ENCODE measurements around the gene CDC37.
"Not testable (repeated sequence)": the region's sequence is repeated elsewhere in the genome, so short reads cannot be mapped to it uniquely, and the experiment has no call there.

The CDC37 gene

DNA sequence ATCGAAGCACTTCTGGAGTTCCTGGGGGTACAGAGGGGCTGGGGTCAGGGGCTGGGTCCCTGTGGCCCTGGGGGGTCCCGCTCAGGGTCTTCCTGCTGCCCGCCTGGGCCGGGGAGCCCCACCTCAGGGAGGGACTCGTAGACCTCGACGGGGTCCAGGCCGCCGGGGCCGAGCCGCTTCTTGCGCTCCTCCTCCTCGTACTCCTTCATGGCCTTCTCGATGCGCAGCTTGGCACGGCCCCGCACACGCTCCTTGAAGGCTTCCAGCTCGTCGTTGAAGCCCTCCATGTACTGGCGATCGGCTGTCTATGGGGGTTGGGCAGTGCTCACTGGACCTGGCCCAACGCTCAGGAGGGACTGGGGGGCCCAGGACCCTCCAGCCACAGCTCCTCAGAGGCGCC is 10.2 kb downstream of the CDC37 start:
- no peak for DNase-seq

DNA sequence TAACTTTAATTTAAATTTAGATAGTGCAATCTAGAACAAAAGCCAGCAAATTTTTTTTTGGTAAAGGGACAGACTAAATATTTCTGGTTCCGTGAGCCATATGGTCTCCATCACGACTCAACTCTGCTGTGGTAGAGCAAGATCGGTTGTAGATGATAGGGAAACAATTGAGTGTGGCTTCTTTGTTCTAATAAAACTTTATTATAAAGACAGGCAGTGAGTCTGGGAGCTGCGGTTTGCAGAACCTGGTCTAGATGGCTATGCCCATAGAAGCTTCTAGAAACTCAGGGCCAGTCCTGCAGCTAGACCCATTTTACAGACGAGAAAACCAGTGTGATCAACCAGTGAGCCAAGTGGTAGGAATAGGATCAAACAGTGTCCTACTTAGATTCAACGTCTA is 11.2 kb downstream of the CDC37 start:
- DNase-seq, result no peak

DNA sequence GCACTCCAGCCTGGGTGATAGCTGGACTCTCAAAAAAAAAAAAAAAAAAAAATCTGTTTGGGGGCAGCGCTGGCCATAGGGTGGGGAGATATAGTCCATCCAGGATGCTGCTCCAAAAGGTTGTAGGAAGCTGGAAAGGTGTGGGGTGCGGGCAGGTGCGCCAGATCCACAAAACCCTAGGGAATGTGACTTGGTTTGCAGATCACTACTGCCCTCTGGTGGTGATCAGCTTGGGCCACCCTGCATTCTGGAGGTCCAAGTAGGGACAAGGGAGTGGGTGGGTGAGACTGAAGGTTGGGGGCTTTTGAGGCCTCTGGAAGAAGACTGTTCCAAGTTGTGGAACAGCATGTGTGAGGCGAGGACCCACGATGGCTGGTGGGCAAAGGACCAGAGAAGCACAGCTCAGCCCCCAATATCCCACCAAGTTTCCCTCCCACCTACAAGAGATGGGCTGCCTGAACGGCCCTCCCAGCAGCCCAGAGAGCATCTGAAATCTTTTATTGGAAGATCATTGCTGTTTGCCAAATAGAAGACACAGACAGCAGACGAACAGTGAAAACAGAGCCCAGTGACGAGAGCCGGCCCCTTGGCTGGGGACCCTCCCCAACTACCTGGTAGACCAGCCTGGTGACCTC is 12.6 kb downstream of the CDC37 start:
- DNase-seq, result peak; percentile 69

DNA sequence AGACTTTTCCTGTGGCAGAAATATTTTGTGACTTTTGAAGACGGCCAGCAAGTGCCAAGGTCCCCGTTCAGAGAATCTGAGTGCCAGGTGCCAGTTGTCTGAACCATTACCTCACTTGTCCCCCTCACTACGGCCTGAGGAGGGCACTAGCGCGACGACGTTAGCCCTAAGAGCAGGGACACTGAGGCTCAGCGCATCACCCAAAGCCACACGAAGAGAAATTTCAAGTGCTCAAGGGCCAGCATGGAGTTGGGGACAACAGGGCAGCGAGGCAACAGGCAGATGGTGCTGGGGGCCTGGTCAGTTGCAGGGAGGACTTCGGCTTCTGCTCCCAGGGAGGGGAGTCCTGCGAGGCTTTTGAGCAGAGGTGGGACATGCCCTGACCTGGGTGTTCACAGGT is 13.5 kb downstream of the CDC37 start:
- no peak for DNase-seq

DNA sequence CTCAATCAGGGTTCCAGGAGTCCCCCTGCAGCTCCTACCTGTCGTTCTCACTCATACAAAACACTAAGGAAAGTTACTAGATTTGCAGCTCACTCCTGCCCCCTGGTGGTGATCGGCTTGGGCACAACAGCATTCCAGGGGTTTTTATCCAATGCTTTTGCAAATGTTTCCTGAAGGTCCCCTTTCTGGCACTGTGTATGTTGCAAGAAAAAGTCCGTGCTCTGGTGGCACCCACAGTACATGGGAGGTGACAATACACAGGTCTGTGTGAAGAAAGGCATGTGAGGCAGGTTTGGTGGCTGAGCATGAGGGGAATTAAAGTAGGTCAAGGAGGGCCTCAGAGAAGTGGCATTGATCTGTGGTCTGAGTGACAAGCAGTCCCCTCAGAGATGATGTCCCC is 14.4 kb downstream of the CDC37 start:
- peak; percentile 87 for DNase-seq

DNA sequence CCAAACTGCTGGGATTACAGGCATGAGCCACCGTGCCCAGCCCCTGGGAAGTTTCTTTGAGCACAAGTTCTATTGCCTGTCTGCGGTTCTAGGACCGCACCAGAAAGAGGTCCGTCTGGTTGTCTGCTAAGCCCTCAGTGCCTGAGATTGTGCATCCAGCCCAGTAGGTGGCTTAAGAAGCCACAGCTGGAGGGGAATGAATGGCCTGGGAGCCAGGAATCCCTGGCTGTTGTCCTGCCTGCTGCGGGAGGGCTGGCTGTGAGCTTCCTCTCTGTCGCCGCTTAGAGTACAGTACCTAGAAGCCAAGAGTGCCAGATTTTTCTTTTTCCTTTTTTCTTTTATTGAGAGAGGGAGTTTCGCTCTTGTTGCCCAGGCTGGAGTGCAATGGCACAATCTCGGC is 18.8 kb downstream of the CDC37 start:
- DNase-seq, result no peak

DNA sequence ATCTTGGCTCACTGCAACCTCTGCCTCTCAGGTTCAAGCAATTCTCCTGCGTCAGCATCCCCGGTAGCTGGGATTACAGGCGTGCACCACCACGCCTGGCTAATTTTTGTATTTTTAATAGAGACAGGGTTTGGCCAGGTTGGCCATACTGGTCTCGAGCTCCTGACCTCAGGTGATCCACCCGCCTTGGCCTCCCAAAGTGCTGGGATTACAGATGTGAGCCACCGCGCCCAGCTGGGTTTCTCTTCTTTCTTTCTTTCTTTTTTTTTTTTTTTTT is 20.2 kb downstream of the CDC37 start:
- not testable (repeated sequence) for DNase-seq

DNA sequence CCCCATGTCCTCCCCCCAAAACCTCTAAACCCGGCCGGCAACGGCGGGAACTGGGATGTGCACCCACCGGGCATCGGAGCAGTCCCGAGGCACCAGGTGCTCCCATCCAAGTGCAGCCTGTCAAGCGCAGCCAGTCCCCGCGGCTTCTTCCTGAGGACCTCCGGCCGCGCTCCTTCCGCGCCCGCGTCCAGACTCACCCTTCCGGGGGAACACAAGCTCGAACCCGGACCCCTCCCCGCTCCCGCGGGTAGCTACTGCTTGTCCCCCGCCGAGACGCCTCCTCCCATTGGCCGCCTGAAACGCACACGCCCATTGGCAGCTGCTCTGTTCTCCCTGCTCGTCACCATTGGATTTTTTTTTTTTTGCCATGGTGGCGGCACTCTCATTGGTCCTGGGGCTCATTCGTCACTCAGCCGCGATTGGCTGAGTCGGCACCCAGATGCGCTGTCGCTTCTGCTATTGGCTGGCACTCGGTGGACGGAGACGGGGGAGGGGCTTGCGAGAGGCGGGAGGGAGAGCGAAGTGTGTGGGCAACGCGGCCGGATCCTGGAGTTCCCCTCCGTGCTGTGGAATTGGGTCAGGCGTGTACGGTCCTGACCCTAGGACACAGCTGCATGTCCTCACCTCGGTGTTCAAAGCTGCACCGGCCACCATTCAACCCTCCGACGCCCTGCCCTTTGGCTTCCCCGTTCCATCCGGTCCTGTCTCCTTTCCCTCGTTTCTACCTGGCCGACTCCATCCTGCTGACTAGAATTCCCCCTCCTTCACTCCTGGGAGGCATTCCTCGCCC is 22.8 kb downstream of the CDC37 start, which contains the start of gene TYK2:
TSS of gene TYK2 (minus strand) at position 260 of the 790 bp plus-strand sequence. CDS start 2,166 bp downstream, outside the sequence.
- peak; percentile 99 for DNase-seq

DNA sequence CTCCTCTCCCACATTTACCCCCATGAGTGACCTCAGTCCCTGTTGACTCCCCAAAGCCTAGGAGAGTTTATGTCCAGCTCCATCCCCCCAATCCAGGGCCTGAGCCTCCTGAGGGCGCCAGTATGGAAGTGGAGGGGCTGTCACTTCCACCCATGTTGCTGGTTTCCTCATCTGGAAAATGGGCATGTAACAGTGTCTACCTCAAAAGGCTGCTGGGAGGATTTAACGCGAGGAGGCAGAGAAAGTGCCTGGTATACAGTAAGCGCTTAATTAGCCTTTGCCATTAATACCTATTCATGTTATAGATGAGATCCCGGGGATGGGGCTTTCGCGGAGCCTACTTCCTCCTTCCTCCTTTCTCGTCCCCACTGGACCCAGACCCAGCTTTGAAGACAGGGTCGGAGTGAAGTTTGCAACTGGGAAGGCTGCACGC is 23.4 kb downstream of the CDC37 start:
- DNase-seq, result no peak

DNA sequence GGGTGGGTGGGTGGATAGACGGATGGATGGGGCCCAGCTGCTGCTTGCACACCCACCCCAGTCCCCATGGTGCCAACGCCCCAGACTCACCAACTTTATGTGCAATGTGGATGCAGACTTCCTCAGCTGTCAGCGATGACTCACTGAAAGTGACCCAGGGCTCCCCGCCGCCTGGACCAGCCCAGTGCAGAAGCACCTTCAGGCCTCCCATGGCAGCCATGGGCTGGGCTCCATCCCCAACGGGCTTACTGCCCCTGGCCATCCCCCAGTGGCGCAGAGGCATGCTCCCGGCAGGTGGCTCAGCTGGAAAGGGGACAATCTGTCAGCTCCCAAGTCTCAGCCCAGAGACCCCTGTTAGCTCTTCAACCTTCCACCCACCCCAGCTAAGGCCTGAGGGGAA is 25.2 kb downstream of the CDC37 start:
- no peak for DNase-seq

DNA sequence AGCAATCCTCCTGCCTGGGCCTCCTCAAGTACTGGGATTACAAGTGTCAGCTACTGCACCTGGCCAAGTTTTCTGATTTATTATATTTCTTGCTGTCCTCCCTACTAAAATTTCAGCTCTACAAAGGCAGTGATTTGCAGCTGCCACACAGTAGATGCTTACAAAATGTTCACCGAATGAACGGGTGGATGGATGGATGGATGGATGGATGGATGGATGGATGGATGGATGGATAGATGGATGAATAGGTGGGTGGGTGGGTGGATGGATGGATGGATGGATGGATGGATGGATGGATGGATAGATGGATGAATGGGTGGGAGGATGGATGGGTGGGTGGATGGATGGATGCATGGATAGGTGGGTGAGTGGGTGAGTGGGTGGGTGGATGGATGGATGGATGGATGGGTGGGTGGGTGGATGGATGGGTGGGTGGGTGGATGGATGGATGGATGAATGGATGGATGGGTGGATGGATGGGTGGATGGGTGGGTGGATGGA is 26.2 kb downstream of the CDC37 start:
- not testable (repeated sequence) for DNase-seq

DNA sequence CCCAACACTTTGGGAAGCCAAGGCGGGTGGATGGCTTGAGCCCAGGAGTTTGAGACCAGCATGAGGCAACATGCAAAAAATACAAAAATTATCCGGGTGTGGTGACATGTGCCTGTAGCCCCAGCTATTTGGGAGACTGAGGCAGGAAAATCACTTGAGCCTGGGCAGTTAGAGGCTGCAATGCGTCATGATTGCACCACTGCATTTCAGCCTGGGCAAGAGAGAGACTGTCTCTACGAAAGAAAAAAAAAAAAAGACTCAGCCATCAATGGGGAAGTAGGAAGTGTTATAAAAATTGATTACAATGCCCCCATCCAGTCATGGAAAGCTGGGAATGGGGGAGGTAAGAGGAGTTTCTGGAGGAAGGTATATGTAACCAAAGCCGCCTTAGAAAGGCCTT is 28.4 kb downstream of the CDC37 start:
- no peak for DNase-seq

DNA sequence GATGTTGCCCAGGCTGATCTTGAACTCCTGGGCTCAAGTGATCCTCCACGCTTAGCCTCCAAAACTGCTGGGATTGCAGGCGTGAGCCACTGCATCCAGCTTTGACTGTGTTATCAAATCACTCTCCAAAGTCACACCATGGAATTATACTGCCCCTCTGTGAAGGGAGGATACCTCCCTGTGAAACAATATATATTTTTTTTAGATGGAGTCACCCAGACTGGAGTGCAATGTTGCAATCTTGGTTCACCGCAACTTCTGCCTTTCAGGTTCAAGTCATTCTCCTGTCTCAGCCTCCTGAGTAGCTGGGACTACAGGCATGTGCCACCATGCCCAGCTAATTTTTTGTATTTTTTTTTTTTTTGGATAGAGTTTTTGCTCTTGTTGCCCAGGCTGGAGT is 30.7 kb downstream of the CDC37 start:
- DNase-seq, result no peak

DNA sequence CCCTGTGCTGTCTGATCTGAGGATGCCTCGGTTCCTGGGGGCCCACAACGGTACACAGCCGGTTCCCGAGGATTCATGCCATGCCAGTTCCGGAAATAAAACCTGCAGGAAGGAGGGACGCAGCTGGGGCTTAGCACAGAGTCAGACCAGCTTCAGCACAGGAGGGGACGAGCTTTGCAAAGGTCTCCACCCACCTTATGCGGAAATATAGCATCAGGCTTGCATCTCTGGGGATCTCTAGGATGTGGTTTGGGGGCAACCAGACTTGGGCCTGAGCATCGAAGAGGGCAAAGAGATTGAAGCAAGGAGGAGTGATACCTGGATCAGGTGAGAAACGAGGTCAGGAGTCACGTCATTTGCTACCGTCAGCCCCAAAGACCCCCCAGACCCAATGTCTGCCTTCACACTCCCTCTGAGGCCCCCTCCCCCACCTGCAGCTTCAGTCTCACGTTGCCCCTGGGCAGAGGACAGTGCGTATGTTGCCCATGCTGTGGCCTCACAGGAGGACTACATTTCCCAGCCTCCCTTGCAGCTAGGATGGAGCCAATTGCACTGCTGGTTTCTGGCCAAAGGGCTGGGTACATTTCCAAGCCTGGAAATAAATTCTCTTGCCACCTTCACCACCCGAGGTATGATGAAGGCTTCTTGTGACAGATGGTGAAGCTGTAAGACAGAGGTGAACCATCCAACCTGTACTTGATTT is 35.1 kb downstream of the CDC37 start:
- DNase-seq, result no peak

DNA sequence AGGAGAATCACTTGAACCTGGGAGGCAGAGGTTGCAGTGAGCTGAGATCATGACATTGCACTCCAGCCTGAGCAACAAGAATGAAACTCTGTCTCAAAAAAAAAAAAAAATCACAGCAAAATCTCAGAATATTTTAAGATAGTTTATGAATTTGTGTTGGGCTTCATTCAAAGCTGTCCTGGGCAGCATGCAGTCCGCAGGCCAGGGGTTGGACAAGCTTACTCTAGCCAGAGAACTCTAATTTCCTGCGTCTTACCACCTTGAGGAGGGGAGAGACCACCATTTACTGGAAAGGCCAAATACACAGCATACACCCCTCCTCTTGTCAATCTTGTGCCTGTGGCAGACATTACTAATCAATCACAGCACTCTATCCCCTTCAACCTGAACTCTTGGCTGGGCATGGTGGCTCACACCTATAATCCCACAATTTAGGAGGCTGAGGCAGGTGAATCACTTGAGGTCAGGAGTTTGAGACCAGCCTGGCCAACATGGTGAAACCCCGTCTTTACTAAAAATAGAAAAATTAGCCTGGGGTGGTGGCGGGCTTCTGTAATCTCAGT is 36.3 kb downstream of the CDC37 start:
- DNase-seq, result not testable (repeated sequence)

DNA sequence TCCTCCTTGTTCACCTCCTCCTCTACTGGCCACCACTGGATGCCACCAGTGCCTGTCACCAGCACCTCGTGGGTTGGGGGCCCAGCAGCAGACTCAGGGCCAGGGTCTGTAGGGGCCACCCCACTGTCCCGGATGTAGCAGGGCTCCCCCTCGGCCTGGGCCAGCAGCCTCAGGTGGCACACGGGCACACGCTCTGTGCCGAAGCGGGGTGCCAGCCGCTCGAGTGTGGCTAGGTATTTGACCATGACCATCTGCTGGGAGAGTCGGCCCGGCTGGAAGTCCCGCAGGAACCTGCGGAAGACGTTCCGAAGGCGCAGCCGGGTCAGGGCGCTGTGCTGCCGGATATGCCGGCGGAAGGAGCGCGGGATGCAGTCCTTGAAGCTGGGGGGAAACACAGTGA is 37.8 kb downstream of the CDC37 start:
- no peak for DNase-seq

DNA sequence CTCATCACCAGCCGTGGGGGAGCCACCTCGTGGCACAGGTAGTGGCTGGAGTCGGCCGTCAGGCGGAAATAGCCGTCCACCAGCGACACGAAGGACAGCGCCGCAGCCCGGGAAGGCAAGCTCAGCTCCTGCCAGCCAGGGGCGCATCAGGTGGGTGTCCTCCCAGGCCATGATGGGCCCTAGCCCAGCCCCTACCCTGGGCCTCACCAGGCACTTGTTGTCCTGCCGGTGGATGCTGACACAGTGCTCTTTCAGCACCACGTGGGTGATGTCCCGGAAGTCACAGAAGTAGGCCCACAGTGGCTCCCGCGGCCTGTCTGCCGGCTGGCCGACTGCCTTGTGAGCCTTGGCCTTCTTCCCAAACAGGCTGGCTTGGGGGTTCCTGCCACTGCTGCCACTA is 38.7 kb downstream of the CDC37 start:
- DNase-seq, result no peak

DNA sequence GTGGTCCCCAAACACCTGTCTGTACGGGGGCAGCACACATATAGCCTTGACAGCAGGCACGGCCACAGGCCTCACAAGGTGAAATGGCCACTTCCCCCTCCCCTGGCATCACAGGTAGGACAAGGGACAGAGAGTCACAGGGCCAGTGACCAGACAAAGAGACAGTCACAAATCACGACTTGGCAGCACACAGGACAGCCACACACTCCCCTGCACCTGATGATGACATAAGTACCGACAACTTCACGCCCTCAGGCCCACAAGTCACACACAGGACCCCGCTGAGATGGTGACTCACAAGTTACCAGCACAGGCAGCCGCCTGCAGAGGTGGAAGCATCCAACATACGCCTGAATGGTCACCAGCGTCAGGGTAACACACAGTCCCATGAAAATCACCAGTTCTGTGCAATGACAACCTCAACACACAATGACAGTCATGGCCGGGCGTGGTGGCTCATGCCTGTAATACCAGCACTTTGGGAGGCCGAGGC is 39.5 kb downstream of the CDC37 start:
- no peak for DNase-seq

DNA sequence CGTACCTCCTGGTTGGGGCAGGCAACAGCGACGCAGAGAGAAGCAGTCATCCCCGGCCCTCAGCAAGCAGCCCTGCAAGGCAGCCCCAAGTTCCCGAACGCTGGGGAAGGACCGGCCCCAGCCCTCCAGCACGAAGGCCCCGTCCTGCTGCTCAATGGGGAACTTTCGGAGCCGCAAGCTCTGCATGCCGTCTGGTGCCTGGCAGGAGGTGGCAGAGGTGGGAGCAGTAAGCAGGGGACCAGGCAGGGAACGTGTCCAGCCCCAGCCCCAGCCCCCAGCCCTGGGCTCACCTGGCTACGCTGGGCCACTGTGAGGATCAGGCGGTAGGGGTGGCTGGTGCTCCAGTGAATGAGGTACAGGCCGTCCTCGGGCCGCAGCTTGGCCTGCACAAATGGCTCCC is 41.1 kb downstream of the CDC37 start:
- no peak for DNase-seq

DNA sequence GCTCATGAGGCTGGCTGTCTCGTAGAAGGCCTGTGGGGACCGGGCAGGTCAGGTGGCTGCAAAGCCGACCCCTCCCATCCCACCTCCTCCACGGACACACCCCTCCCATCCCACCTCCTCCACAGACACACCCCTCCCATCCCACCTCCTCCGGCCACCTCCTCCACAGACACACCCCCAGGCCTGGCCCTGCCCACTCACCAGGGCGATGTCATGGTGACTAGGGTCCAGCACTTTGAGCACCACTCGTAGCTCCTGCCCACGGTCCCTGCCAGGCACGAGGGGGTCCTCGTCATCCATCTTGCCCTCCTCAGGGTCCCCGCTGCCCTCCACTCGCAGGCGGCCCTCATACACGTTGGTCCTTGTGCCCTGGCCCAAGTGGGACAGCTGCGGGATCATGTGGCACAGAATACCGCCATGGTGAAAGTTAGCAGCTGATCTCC is 41.8 kb downstream of the CDC37 start:
- no peak for DNase-seq

DNA sequence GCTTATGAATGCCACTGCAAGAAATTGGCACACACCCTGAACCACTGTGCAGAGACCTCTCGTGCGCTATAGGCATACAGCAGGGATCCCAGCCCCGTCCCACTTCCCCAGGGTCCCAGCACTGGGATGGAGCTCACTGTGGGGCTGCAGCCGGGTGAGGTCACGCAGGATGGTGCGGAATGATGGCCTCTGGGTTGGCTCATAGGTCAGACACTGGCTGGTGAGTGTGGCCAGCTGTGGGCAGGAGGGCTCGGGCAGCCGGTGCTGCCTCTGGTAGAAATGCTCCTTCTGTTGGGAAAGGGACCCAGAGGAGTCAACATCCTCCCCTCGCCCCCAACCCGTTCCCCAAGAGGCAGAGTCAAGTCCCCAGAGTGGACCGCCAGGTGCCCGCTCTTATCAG is 46.9 kb downstream of the CDC37 start:
- no peak for DNase-seq

DNA sequence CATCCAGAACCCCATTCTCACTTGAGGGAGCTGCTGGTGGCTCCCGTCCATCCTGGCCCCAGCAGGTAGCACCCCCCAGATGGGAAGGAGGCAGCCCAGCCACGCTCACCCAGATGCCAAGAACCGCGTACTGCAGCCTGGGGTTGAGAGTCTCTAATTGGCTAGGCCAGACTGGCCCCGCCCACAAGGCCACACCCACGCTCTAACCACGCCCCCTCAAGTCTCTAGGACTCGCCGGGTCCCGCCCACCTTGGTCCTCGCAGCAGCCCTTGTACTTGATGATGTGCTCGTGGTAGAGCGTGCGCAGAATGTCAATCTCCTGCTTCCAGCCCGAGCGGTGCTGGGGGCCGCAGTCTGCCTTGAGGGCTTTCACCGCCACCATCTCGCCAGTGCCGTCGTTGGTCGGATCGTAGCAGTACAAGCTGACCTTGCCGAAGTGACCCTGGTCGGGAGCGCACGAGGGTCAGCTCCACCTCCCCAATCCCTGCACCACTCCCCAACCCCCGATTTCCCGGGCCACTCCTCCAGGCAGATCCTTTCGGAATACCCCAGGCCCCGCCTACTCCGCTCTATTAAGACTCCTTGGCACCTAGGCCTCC is 49.5 kb downstream of the CDC37 start:
- peak; percentile 93 for DNase-seq

Data from retina (tissue), 1 donor.